SU-DHL-6 (cell line): ENCODE data around the gene KRT23.

Experiments
- H2AFZ ChIP-seq: fragments of 200-600 bp; sonication (generic); 2 replicates; pipeline ENCODE4 v1.6.1; 2014; ENCODE audit warnings: low read depth, mild to moderate bottlenecking, moderate library complexity, mixed read lengths, antibody characterized with exemption, low read length; ENCODE audit not compliant: severe bottlenecking
- H3F3A ChIP-seq: fragments of 200-600 bp; shearing (Covaris generic); 2 replicates; pipeline ENCODE4 v1.6.0; 2016; ENCODE audit warnings: antibody characterized with exemption, mild to moderate bottlenecking; ENCODE audit not compliant: insufficient read depth
- H3K27ac ChIP-seq: fragments of 200-600 bp; sonication (generic); 2 replicates; pipeline ENCODE4 v1.5.1; 2016; ENCODE audit warnings: low read depth, mild to moderate bottlenecking, low read length, moderate library complexity, mixed read lengths
- H3K27me3 ChIP-seq: fragments of 200-600 bp; sonication (generic), shearing (Covaris generic); 2 replicates; pipeline ENCODE4 v1.6.0; 2014; ENCODE audit warnings: mild to moderate bottlenecking, low read length
- H3K36me3 ChIP-seq: fragments of 200-600 bp; sonication (generic); 2 replicates; pipeline ENCODE4 v1.6.1; 2014; ENCODE audit warnings: mild to moderate bottlenecking, low read length, mixed read lengths
- H3K4me2 ChIP-seq: fragments of 300-600, 200-600 bp; shearing (Covaris generic), sonication (generic); 2 replicates; pipeline ENCODE4 v1.6.0; 2014; ENCODE audit warnings: low read length, low read depth, mild to moderate bottlenecking; ENCODE audit not compliant: poor library complexity, severe bottlenecking
- H3K4me3 ChIP-seq: fragments of 200-600 bp; sonication (generic); 2 replicates; pipeline ENCODE4 v1.5.1; 2014; ENCODE audit warnings: antibody characterized with exemption, low read length, mild to moderate bottlenecking, mixed read lengths; ENCODE audit not compliant: insufficient read depth, poor library complexity, severe bottlenecking
- H3K79me2 ChIP-seq: fragments of 200-600 bp; sonication (generic); 2 replicates; pipeline ENCODE4 v1.6.1; 2014; ENCODE audit warnings: mild to moderate bottlenecking, low read length, moderate library complexity; ENCODE audit not compliant: insufficient read depth
- H3K9ac ChIP-seq: fragments of 200-600 bp; sonication (generic); 2 replicates; pipeline ENCODE4 v1.7.0; 2014; ENCODE audit warnings: mild to moderate bottlenecking, low read length
- H3K9me2 ChIP-seq: fragments of 200-600 bp; sonication (generic); replicated peaks from 2 replicates; pipeline ENCODE4 v1.6.1; 2014; ENCODE audit warnings: low read length; ENCODE audit not compliant: insufficient read depth
- H3K9me3 ChIP-seq: fragments of 200-600 bp; sonication (generic); 2 replicates; pipeline ENCODE4 v1.6.1; 2014; ENCODE audit warnings: low read length, mixed read lengths; ENCODE audit not compliant: insufficient read depth
- H4K20me1 ChIP-seq: fragments of 200-600 bp; sonication (generic); 2 replicates; pipeline ENCODE4 v1.6.1; 2014; ENCODE audit warnings: low read depth, mild to moderate bottlenecking, antibody characterized with exemption, low read length, moderate library complexity, mixed read lengths
- EZH2phosphoT487 ChIP-seq: fragments of 200-600 bp; sonication (generic), shearing (Covaris generic); conservative IDR thresholded peaks from 2 replicates; pipeline ENCODE4 v1.6.1; 2018; ENCODE audit warnings: mild to moderate bottlenecking, antibody characterized with exemption, low read length, moderate library complexity, mixed read lengths
- TF ChIP-seq, protein P1 (sequence below): fragments of 200-600 bp; sonication (generic); IDR thresholded peaks from one replicate; pipeline ENCODE4 v1.5.1; 2017; ENCODE audit warnings: antibody characterized with exemption, mild to moderate bottlenecking, low read length, moderate library complexity; ENCODE audit not compliant: insufficient read depth, poor library complexity, severe bottlenecking

The KRT23 gene

GRCh38 chr17:40912486-40913210, 24.8 kb downstream of the KRT23 start:
- H3K9me2 ChIP-seq = no peaks in the 10 kb centered on the region
- no peak overlapping the region for H3K9ac ChIP-seq
- H3F3A ChIP-seq = no peaks in the 10 kb centered on the region
- H3K27me3 ChIP-seq = no peaks in the 10 kb centered on the region
- H3K4me2 ChIP-seq = no peak overlapping the region
- no peak overlapping the region for H3K4me3 ChIP-seq
- H3K36me3 ChIP-seq = no peaks in the 10 kb centered on the region
- H3K27ac ChIP-seq = no peak overlapping the region
- no peak overlapping the region for H2AFZ ChIP-seq
- H4K20me1 ChIP-seq = no peaks in the 10 kb centered on the region
- H3K9me3 ChIP-seq = no peaks in the 10 kb centered on the region
- TF ChIP-seq, protein P1, sequence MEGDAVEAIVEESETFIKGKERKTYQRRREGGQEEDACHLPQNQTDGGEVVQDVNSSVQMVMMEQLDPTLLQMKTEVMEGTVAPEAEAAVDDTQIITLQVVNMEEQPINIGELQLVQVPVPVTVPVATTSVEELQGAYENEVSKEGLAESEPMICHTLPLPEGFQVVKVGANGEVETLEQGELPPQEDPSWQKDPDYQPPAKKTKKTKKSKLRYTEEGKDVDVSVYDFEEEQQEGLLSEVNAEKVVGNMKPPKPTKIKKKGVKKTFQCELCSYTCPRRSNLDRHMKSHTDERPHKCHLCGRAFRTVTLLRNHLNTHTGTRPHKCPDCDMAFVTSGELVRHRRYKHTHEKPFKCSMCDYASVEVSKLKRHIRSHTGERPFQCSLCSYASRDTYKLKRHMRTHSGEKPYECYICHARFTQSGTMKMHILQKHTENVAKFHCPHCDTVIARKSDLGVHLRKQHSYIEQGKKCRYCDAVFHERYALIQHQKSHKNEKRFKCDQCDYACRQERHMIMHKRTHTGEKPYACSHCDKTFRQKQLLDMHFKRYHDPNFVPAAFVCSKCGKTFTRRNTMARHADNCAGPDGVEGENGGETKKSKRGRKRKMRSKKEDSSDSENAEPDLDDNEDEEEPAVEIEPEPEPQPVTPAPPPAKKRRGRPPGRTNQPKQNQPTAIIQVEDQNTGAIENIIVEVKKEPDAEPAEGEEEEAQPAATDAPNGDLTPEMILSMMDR = no peak
- no peak for TF ChIP-seq EZH2phosphoT487
- no peaks in the 10 kb centered on the region for H3K79me2 ChIP-seq

DNA sequence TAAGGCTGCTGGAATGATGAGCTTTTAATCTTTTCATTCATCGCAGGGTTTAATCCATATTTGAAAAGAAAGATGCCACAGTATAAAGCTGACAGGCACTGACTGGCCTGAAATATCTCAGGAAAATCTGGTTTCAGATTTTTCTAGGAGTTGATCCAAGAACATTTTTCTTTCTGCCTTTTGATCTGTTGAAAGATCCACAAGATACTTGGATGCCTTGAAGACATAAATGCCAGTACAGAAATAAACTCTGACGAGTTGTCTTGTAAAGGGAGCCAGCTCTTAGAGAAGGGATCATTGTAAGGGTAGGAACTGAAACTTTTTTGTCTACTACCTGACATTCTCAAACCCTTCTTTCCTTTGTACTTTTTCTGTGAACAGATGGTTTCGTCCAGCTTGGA, 27.0 kb downstream of the KRT23 start:
- H3K9ac ChIP-seq = no peak overlapping the region
- no peak overlapping the region for H3K27ac ChIP-seq
- H3K9me3 ChIP-seq = no peaks in the 10 kb centered on the region
- no peaks in the 10 kb centered on the region for H4K20me1 ChIP-seq
- H3F3A ChIP-seq = no peaks in the 10 kb centered on the region
- no peaks in the 10 kb centered on the region for H3K79me2 ChIP-seq
- no peaks in the 10 kb centered on the region for H3K36me3 ChIP-seq
- H3K4me2 ChIP-seq = no peak overlapping the region
- H3K9me2 ChIP-seq = no peaks in the 10 kb centered on the region
- no peaks in the 10 kb centered on the region for H3K27me3 ChIP-seq
- no peak for TF ChIP-seq EZH2phosphoT487
- TF ChIP-seq, protein P1 = no peak
- no peak overlapping the region for H2AFZ ChIP-seq
- H3K4me3 ChIP-seq = no peak overlapping the region

DNA sequence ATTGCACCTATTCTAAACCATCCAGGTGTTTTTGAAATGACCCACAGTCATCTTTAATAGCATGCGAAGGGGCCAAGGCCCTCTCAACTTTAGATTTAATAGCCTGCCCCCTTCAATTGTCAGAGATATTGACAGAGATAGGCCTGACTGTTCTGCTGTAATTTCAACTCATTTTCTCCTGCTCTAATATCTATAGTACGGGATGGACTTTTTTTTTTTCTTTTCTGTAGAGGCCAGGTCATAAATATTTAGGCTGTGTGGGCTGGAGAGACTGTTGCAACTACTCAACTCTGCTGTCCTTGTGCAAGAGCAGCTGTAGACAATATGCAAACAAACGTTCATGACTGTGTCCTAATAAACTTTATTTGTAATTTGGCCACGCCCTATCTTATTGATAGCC, 27.7 kb downstream of the KRT23 start:
- Histone ChIP-seq H3K36me3 (no peaks in the 10 kb centered on the region), H3K27me3 (no peaks in the 10 kb centered on the region), H3K9me3 (no peaks in the 10 kb centered on the region), H3F3A (no peaks in the 10 kb centered on the region), H3K9me2 (no peaks in the 10 kb centered on the region), H4K20me1 (no peaks in the 10 kb centered on the region), H3K79me2 (no peaks in the 10 kb centered on the region), H3K9ac (no peak overlapping the region), H2AFZ (no peak overlapping the region), H3K4me2 (no peak overlapping the region), H3K27ac (no peak overlapping the region), H3K4me3 (no peak overlapping the region)
- TF ChIP-seq, protein P1 = no peak
